Muscle of back (tissue), 11 donors: ENCODE results near the gene FAM174B. TPM values are rescaled to one million over a fixed set of nuclear protein-coding genes. Genes with fewer than 3 reads are reported as not detected.

Source experiments
- DNase-seq, 3 donors: peaks; one replicate each; pipeline versions ENCODE4 v3.0.0 to v3.0.0-alpha.2; 2013
- polyA plus RNA-seq, 10 donors: library from polyadenylated mRNA; unstranded; fragments of 120-200 nt; gene quantifications; one replicate each; pipeline ENCODE4 v1.2.1, GENCODE V29; 2013; ENCODE audit not compliant: insufficient read length in 10 of 10

FAM174B gene
- polyA plus RNA-seq, 10 donors, result 13.6 to 23.0 (median 17.0) TPM

- DNase-seq, result no peak
Observed at GRCh38 chr15:92645051-92645631, 10.4 kb downstream of the FAM174B start.

DNA sequence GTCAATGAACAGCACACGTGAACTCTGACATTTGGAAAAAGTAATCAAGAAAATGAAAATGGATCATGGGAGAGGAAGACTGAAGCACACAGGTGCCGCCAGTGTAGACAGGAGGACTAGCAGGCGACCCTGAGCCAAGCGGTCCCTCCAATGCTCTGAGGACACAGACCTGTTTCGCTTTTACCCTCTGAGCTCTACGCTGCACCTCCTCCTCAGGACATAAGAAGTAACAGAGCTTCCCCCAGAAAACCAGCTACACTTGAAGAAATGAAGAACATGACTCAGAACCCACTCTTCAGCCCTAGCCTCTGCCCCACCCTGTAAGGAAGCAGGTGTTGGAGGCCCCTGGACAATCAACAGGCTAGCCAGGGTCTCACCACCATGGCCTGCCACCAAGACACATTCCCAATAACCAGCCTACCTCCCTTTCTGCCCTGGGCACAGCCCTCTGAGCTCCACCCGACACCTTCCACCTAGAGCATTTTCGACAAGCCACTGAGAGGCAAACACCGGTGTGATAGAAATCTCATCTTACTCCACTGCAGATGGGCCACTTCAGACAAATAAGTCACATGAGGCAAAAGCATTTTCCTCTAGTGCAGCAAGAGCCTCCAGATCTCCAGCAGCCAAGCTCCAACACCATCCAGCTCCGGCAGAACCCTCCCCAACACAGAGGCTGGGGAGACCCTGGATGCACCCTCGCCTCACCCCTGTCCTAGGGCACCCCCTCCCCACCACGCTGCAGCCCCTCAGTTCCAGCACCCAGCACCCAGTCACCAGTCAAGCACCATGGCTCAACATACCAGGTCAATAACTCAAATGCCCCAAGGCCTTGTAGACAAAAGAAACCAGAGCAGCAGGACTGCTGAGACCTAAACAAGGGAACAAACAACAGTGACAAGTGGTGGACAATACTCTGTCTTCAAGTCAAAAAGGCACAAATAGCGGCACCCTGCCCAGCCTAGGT, 11.4 kb downstream of the FAM174B start:
- DNase-seq, result no peak

GRCh38 chr15:92638709-92639365, 16.7 kb downstream of the FAM174B start:
- no peak for DNase-seq

GRCh38 chr15:92638291-92638708, 17.3 kb downstream of the FAM174B start:
- peak in 1 of 3 donors; percentile 45 for DNase-seq

GRCh38 chr15:92637626-92638025, 17.9 kb downstream of the FAM174B start:
- DNase-seq, result no peak

DNA sequence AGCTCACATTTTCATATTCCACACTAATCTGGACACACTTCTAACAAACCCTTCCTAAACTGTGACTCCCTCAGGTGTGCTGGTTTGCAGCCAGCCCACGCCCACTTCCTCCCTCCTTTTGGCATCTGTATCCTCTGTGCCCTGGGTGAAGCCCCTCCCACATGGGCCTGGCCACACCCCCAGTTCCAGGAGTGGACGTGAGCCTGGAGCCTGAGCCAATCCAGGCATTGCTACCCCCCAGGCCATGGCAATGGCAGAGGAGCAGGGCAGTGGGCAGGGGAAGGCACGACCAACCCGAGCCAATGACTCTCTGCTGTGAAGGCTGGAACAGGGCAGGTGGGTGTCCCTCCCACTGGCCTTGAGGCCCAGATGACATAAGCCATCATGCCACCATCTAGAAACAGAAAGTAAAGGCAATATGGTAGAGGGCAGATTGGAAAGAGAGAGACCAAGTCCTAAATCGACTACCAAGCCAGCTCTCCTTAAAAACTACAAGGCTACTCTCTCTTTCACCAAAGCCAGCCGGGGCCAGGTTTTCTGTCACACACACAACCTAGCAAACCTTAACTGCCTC, 18.6 kb downstream of the FAM174B start:
- no peak for DNase-seq

- DNase-seq, result no peak
Observed at GRCh38 chr15:92636401-92636907, 19.1 kb downstream of the FAM174B start.

GRCh38 chr15:92634671-92635201, 20.8 kb downstream of the FAM174B start:
- no peak for DNase-seq

- no peak for DNase-seq
Observed at GRCh38 chr15:92634060-92634459, 21.5 kb downstream of the FAM174B start.

GRCh38 chr15:92633418-92633817, 22.2 kb downstream of the FAM174B start:
- no peak for DNase-seq

GRCh38 chr15:92633001-92633400, 22.6 kb downstream of the FAM174B start:
- no peak for DNase-seq

- DNase-seq, result no peak
Observed at GRCh38 chr15:92631721-92632120, 23.9 kb downstream of the FAM174B start.

- DNase-seq, result no peak
Observed at GRCh38 chr15:92629975-92630626, 25.5 kb downstream of the FAM174B start.

GRCh38 chr15:92629276-92629974, 26.1 kb downstream of the FAM174B start:
- DNase-seq, result no peak

DNA sequence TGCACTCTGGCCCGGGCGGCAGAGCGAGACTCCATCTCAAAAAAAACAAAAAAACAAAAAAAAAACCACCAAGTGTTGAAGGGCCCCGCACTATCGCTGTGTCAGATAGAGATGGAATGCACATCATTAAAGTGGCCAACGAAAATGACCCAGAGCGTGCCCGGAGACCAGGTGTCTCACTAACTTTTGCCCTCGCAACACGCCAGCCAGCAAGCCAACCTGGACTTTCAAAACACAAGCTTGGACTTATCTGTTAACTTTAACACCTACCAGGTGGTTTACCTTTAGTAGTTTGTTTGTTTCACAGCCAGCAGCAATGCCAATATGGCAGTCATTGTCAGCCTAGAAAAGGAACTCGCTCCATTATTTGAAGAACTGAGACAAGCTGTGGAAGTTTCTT, 28.6 kb downstream of the FAM174B start:
- no peak for DNase-seq

- DNase-seq, result peak in 1 of 3 donors; percentile 61
Observed at GRCh38 chr15:92625251-92625980, 30.2 kb downstream of the FAM174B start.

DNA sequence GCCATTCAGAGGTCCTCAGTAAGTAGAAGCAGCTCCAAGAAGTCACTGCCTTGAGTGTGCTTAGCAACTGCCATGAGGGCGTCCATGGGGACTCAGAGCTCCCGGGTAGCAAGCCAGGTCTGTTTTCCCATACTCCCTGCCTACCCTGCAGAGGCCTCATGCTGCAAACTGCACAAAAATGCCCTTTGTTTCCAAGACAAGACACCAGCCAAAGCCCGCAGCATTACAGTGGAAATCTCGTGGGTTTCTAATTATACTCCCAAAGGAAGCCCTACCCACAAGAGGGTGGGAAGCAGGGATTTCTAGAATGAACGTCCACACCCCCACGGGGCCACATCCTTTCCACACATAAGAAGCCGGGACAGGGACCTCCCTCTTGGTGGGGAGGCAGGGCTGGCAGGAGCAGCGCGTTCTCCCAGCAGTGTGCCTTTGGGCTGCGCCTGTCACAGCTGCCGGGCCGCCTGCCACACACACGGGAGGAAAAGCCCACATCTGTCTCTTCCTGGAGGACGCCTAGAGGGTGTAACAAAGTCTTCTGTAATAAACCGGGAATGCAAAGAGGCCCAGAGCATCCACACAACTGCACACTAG, 31.1 kb downstream of the FAM174B start:
- peak in 2 of 3 donors; percentile 77 to 93 for DNase-seq

- peak; percentile 66 to 80 (median 78) for DNase-seq
Observed at GRCh38 chr15:92623435-92623834, 32.1 kb downstream of the FAM174B start.

GRCh38 chr15:92621972-92622533, 33.5 kb downstream of the FAM174B start:
- no peak for DNase-seq
